IMR-90 (cell line): ENCODE results near the gene PTGDR.

Experiments used
- CHD1 ChIP-seq: IDR thresholded peaks from 2 replicates; pipeline ENCODE4 v1.6.1; 2012; ENCODE audit warnings: low read depth, low read length, improper control_type of control experiment
- RAD21 ChIP-seq: IDR thresholded peaks from 2 replicates; pipeline ENCODE4 v1.6.1; 2012; ENCODE audit warnings: low read length, improper control_type of control experiment

DNA sequence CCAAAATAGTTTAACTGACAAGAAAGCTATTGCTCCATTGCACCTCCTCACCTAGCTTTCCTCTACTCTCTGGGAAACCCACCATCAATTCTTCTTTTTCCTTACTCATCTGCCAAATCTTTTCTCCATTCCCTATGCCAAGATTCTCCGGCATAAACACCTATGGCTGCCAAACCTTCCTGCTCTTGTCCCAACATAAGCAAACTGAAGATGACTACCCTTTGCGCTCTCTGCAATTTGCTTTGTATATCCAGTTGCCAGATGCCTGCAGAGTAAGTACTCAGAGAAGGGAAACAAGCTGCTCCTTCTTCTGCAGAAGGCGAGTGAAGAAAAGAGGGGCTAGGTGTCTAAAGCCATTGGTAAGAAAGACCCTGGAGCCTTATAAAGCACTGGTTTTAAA, 58.1 kb downstream of the PTGDR start:
- TF ChIP-seq CHD1: no peak
- no peak for TF ChIP-seq RAD21
